Tibial nerve (tissue), 4 donors: Measurements from ENCODE around the gene NIPBL.

ENCODE experiments used
- EP300 ChIP-seq, 2 donors: sonication (generic); formaldehyde crosslinking; IDR thresholded peaks; one replicate each; pipeline ENCODE4 v1.6.1; 2017; ENCODE audit warnings: antibody characterized with exemption in 2 of 2, mild to moderate bottlenecking in 1 of 2
- POLR2A ChIP-seq, 2 donors: fragments of 450-650 bp; IDR thresholded peaks; one replicate each; pipeline ENCODE4 v1.6.1; 2017; ENCODE audit warnings: antibody characterized with exemption in 2 of 2, mild to moderate bottlenecking in 2 of 2, moderate library complexity in 2 of 2
- TF ChIP-seq, protein P1 (sequence below), 5 experiments: fragments of 200-600 bp in 3 of 5; fragments of 450-650 bp in 2 of 5; sonication (generic) in 3 of 5; IDR thresholded peaks; one replicate each; pipeline ENCODE4 v1.5.1; 2016 to 2019; ENCODE audit warnings: antibody characterized with exemption in 5 of 5, mild to moderate bottlenecking in 3 of 5, moderate library complexity in 2 of 5

DNA sequence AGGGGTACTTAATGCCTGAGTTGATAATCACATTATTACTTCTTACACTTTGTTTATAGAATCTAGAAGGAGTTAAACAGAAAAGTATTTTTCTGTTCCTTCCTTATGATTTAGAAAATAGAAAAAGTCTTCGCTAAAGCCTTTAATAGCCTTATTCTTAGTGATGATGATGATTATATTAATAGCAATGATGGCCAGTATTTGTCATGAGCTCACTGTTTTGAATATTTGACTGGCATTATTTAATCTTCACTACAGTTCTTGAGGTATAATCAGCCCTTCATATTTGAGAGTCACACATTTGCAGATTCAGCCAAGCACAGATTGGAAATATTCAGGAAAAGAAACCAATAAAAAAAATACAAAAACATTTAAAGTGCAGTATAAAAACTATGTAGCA, 23.3 kb downstream of the NIPBL start:
- no peak for TF ChIP-seq EP300 (IDR thresholded peaks at IDR 0.05)
- TF ChIP-seq, protein P1, sequence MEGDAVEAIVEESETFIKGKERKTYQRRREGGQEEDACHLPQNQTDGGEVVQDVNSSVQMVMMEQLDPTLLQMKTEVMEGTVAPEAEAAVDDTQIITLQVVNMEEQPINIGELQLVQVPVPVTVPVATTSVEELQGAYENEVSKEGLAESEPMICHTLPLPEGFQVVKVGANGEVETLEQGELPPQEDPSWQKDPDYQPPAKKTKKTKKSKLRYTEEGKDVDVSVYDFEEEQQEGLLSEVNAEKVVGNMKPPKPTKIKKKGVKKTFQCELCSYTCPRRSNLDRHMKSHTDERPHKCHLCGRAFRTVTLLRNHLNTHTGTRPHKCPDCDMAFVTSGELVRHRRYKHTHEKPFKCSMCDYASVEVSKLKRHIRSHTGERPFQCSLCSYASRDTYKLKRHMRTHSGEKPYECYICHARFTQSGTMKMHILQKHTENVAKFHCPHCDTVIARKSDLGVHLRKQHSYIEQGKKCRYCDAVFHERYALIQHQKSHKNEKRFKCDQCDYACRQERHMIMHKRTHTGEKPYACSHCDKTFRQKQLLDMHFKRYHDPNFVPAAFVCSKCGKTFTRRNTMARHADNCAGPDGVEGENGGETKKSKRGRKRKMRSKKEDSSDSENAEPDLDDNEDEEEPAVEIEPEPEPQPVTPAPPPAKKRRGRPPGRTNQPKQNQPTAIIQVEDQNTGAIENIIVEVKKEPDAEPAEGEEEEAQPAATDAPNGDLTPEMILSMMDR (IDR thresholded peaks at IDR 0.05): no peak
- no peak for TF ChIP-seq POLR2A (IDR thresholded peaks at IDR 0.05)
